IPS-18a (cell line): ENCODE results near the gene GALNT7.
"Not testable (repeated sequence)": the region's sequence is repeated elsewhere in the genome, so short reads cannot be mapped to it uniquely, and the experiment has no call there.

ENCODE experiments used
- H3K27ac ChIP-seq: one replicate; pipeline ENCODE4 v1.5.1; 2013; ENCODE audit warnings: low read length
- H3K27me3 ChIP-seq: one replicate; pipeline ENCODE4 v1.6.1; 2013; ENCODE audit warnings: mild to moderate bottlenecking, low read length; ENCODE audit not compliant: control insufficient read depth, insufficient read depth
- H3K36me3 ChIP-seq: one replicate; pipeline ENCODE4 v1.6.1; 2013; ENCODE audit warnings: low read depth, low read length; ENCODE audit not compliant: control insufficient read depth
- H3K4me1 ChIP-seq: one replicate; pipeline ENCODE4 v1.6.1; 2013; ENCODE audit warnings: low read depth, low read length; ENCODE audit not compliant: control insufficient read depth
- H3K4me3 ChIP-seq: one replicate; pipeline ENCODE4 v1.5.1; 2013; ENCODE audit warnings: low read length
- H3K9ac ChIP-seq: one replicate; pipeline ENCODE4 v1.6.1; 2013; ENCODE audit warnings: mild to moderate bottlenecking, low read length, moderate library complexity
- H3K9me3 ChIP-seq: one replicate; pipeline ENCODE4 v1.6.1; 2013; ENCODE audit warnings: low read depth, low read length; ENCODE audit not compliant: control insufficient read depth

The GALNT7 gene

GRCh38 chr4:173168396-173169177 lies at the start of gene GALNT7:
Gene GALNT7 (plus strand): TSS chr4:173168811. CDS start chr4:173168836, 25 bp downstream.
- peak within 1 kb of the TSS; percentile 88 for H3K4me3 ChIP-seq
- peak within 1 kb of the TSS; percentile 90 for H3K27ac ChIP-seq
- H3K9ac ChIP-seq = peak within 1 kb of the TSS; percentile 89
- peaks cover 39% of the 10 kb centered on the region for H3K4me1 ChIP-seq
- H3K9me3 ChIP-seq = no peaks in the 10 kb centered on the region
- no peaks in the 10 kb centered on the region for H3K36me3 ChIP-seq
- H3K27me3 ChIP-seq = no peaks in the 10 kb centered on the region

GRCh38 chr4:173118819-173119218 lies 49.8 kb upstream of the GALNT7 start:
- not testable (repeated sequence) for H3K4me3 ChIP-seq, H3K27ac ChIP-seq, H3K36me3 ChIP-seq, H3K9me3 ChIP-seq, H3K4me1 ChIP-seq, H3K9ac ChIP-seq, H3K27me3 ChIP-seq

GRCh38 chr4:173119818-173120217 lies 48.8 kb upstream of the GALNT7 start:
- H3K27ac ChIP-seq = no peak overlapping the region
- no peaks in the 10 kb centered on the region for H3K9me3 ChIP-seq
- H3K4me1 ChIP-seq = peaks cover 7% of the 10 kb centered on the region
- no peaks in the 10 kb centered on the region for H3K36me3 ChIP-seq
- no peak overlapping the region for H3K9ac ChIP-seq
- H3K27me3 ChIP-seq = no peaks in the 10 kb centered on the region
- no peak overlapping the region for H3K4me3 ChIP-seq

- Histone ChIP-seq H3K27ac (no peak overlapping the region), H3K4me3 (no peak overlapping the region), H3K27me3 (no peaks in the 10 kb centered on the region), H3K9ac (no peak overlapping the region), H3K9me3 (no peaks in the 10 kb centered on the region), H3K4me1 (peaks cover 7% of the 10 kb centered on the region), H3K36me3 (no peaks in the 10 kb centered on the region)
These were observed 47.5 kb upstream of the GALNT7 start for GRCh38 chr4:173121076-173121561.

GRCh38 chr4:173124209-173124865 lies 44.3 kb upstream of the GALNT7 start:
- Histone ChIP-seq H3K27me3 (no peaks in the 10 kb centered on the region), H3K4me3 (no peak overlapping the region), H3K9me3 (no peaks in the 10 kb centered on the region), H3K9ac (no peak overlapping the region), H3K4me1 (peaks cover 7% of the 10 kb centered on the region), H3K27ac (no peak overlapping the region), H3K36me3 (no peaks in the 10 kb centered on the region)

- H3K36me3 ChIP-seq = no peaks in the 10 kb centered on the region
- no peak overlapping the region for H3K4me3 ChIP-seq
- H3K27ac ChIP-seq = no peak overlapping the region
- no peak overlapping the region for H3K9ac ChIP-seq
- H3K4me1 ChIP-seq = peaks cover 7% of the 10 kb centered on the region
- no peaks in the 10 kb centered on the region for H3K9me3 ChIP-seq
- H3K27me3 ChIP-seq = no peaks in the 10 kb centered on the region
These were observed 43.3 kb upstream of the GALNT7 start for GRCh38 chr4:173125216-173125812.

- Histone ChIP-seq H3K4me3 (no peak overlapping the region), H3K36me3 (no peaks in the 10 kb centered on the region), H3K9ac (no peak overlapping the region), H3K9me3 (no peaks in the 10 kb centered on the region), H3K27me3 (no peaks in the 10 kb centered on the region), H3K4me1 (no peaks in the 10 kb centered on the region), H3K27ac (no peak overlapping the region)
These were observed 40.3 kb upstream of the GALNT7 start for GRCh38 chr4:173128199-173128890.

GRCh38 chr4:173130687-173131086 lies 37.9 kb upstream of the GALNT7 start:
- H3K27me3 ChIP-seq = no peaks in the 10 kb centered on the region
- no peaks in the 10 kb centered on the region for H3K36me3 ChIP-seq

GRCh38 chr4:173134426-173134825 lies 34.2 kb upstream of the GALNT7 start:
- Histone ChIP-seq H3K27ac (no peak overlapping the region), H3K9me3 (no peaks in the 10 kb centered on the region), H3K9ac (no peak overlapping the region), H3K36me3 (no peaks in the 10 kb centered on the region), H3K27me3 (no peaks in the 10 kb centered on the region), H3K4me3 (no peak overlapping the region), H3K4me1 (no peaks in the 10 kb centered on the region)

More at GRCh38 chr4:173130687-173131086, 37.9 kb upstream of the GALNT7 start:
- no peaks in the 10 kb centered on the region for H3K4me1 ChIP-seq
- H3K27ac ChIP-seq = no peak overlapping the region
- H3K9me3 ChIP-seq = no peaks in the 10 kb centered on the region
- H3K4me3 ChIP-seq = no peak overlapping the region
- no peak overlapping the region for H3K9ac ChIP-seq

- Histone ChIP-seq H3K4me3 (no peak overlapping the region), H3K4me1 (peaks cover 4% of the 10 kb centered on the region), H3K36me3 (no peaks in the 10 kb centered on the region), H3K27me3 (no peaks in the 10 kb centered on the region), H3K27ac (no peak overlapping the region), H3K9ac (no peak overlapping the region), H3K9me3 (no peaks in the 10 kb centered on the region)
These were observed 33.3 kb upstream of the GALNT7 start for GRCh38 chr4:173135241-173135847.

- H3K27me3 ChIP-seq = no peaks in the 10 kb centered on the region
- H3K4me3 ChIP-seq = no peak overlapping the region
- H3K4me1 ChIP-seq = peaks cover 9% of the 10 kb centered on the region
- H3K27ac ChIP-seq = no peak overlapping the region
- no peaks in the 10 kb centered on the region for H3K9me3 ChIP-seq
- no peak overlapping the region for H3K9ac ChIP-seq
- H3K36me3 ChIP-seq = no peaks in the 10 kb centered on the region
These were observed 30.0 kb upstream of the GALNT7 start for GRCh38 chr4:173138624-173139023.
